CD8-positive, alpha-beta memory T cell (primary cell): Measurements from ENCODE around the gene SUB1. TPM values are rescaled to one million over a fixed set of nuclear protein-coding genes. Genes with fewer than 3 reads are reported as not detected.
"Not testable (repeated sequence)": the region's sequence is repeated elsewhere in the genome, so short reads cannot be mapped to it uniquely, and the experiment has no call there.

ENCODE experiments used
- CTCF ChIA-PET: fragments of 350-600 bp; sonication (Branson Sonifier 250); formaldehyde crosslinking; loops from one replicate; lab custom pipeline; 2021; ENCODE audit warnings: antibody characterized with exemption; lab: Charles Lee
- POLR2A ChIA-PET: fragments of 350-600 bp; sonication (Branson Sonifier 250); formaldehyde crosslinking; loops from one replicate; lab custom pipeline; 2021; ENCODE audit warnings: antibody characterized with exemption; lab: Charles Lee
- DNase-seq, 5 donors: peaks; one replicate each; pipeline versions ENCODE4 v3.0.0 to v3.0.0-alpha.2; 2020 to 2022; ENCODE audit warnings: mixed read lengths in 1 of 5
- H3K27ac ChIP-seq: one replicate; pipeline ENCODE4 v1.7.0; 2013; ENCODE audit warnings: low read depth, mild to moderate bottlenecking, low read length, moderate library complexity
- H3K27me3 ChIP-seq: 2 replicates; pipeline ENCODE4 v1.7.0; 2013; ENCODE audit warnings: low read length, mild to moderate bottlenecking; ENCODE audit not compliant: insufficient read depth, poor library complexity, severe bottlenecking
- H3K36me3 ChIP-seq: 2 replicates; pipeline ENCODE4 v1.7.0; 2013; ENCODE audit warnings: mild to moderate bottlenecking, low read length, moderate library complexity; ENCODE audit not compliant: insufficient read depth
- H3K4me1 ChIP-seq: 2 replicates; pipeline ENCODE4 v1.7.0; 2013; ENCODE audit warnings: mild to moderate bottlenecking, low read length, moderate library complexity; ENCODE audit not compliant: insufficient read depth
- H3K4me3 ChIP-seq: 2 replicates; pipeline ENCODE4 v1.7.0; 2013; ENCODE audit warnings: mild to moderate bottlenecking, low read length
- H3K9me3 ChIP-seq: 2 replicates; pipeline ENCODE4 v1.7.0; 2013; ENCODE audit warnings: mild to moderate bottlenecking, low read length
- H3K27ac Mint-ChIP-seq, 8 donors: one replicate each; pipeline ENCODE4 v1.8.0; 2020 to 2021; ENCODE audit warnings: mixed read lengths in 8 of 8, mild to moderate bottlenecking in 6 of 8, inconsistent platforms in 3 of 8, moderate library complexity in 3 of 8
- H3K27me3 Mint-ChIP-seq, 2 donors: one replicate each; pipeline ENCODE4 v1.8.0; 2020 to 2021; ENCODE audit warnings: mixed read lengths in 2 of 2, mild to moderate bottlenecking in 1 of 2, moderate library complexity in 1 of 2
- H3K36me3 Mint-ChIP-seq, 3 donors: one replicate each; pipeline ENCODE4 v1.8.0; 2020 to 2021; ENCODE audit warnings: mixed read lengths in 3 of 3, inconsistent platforms in 1 of 3, mild to moderate bottlenecking in 1 of 3
- H3K4me1 Mint-ChIP-seq, 3 donors: one replicate each; pipeline ENCODE4 v1.8.0; 2020 to 2021; ENCODE audit warnings: mixed read lengths in 3 of 3, inconsistent platforms in 1 of 3, mild to moderate bottlenecking in 1 of 3
- H3K4me3 Mint-ChIP-seq, 7 donors: one replicate each; pipeline ENCODE4 v1.8.0; 2020 to 2021; ENCODE audit warnings: mixed read lengths in 7 of 7, mild to moderate bottlenecking in 6 of 7, moderate library complexity in 4 of 7, inconsistent platforms in 2 of 7
- H3K9me3 Mint-ChIP-seq, 5 donors: one replicate each; pipeline ENCODE4 v1.8.0; 2020 to 2022; ENCODE audit warnings: mixed read lengths in 5 of 5, mild to moderate bottlenecking in 3 of 5, moderate library complexity in 2 of 5, inconsistent platforms in 1 of 5
- polyA plus RNA-seq: library from polyadenylated mRNA; unstranded; fragments of 300-500 nt; fragmentation: Illumina TruSeq; gene quantifications from one replicate; pipeline ENCODE4 v1.2.3, GENCODE V29; 2021
- total RNA-seq, 2 experiments: library from RNA; stranded (reverse); gene quantifications; one replicate each; pipeline ENCODE4 v1.2.3, GENCODE V29; 2021

Gene SUB1
- total and polyA plus RNA-seq, 3 experiments from 2014 or later, result 476 to 511 (median 484) TPM

- H3K27ac Mint-ChIP-seq, result peak overlapping the region in 2 of 8 donors; percentile 70 to 85
- ChIA-PET POLR2A (no interaction called here), CTCF (no interaction called here)
- Histone ChIP-seq H3K4me1 (no peaks in the 10 kb centered on the region), H3K9me3 (no peaks in the 10 kb centered on the region), H3K4me3 (no peak overlapping the region), H3K27ac (no peak overlapping the region), H3K36me3 (no peaks in the 10 kb centered on the region), H3K27me3 (no peaks in the 10 kb centered on the region)
- peaks cover 0 to 4% (median 2%) of the 10 kb centered on the region in 3 donors for H3K4me1 Mint-ChIP-seq
- DNase-seq, result no peak
- peaks cover 4 to 23% (median 15%) of the 10 kb centered on the region in 3 donors for H3K36me3 Mint-ChIP-seq
- H3K27me3 Mint-ChIP-seq, result no peaks in the 10 kb centered on the region
- H3K9me3 Mint-ChIP-seq, result no peaks in the 10 kb centered on the region
- no peak overlapping the region for H3K4me3 Mint-ChIP-seq
Measured at GRCh38 chr5:32566319-32567111, 18.8 kb upstream of the SUB1 start.

GRCh38 chr5:32571128-32571527 is 14.2 kb upstream of the SUB1 start:
- no peak for DNase-seq
- H3K4me3 Mint-ChIP-seq, result no peak overlapping the region
- CTCF ChIA-PET, result interaction anchor here (1.2 kb wide), 1 partner anchor 19 kb away, joined by 3 read pairs; no protein-coding TSS in a partner anchor
- no peaks in the 10 kb centered on the region for H3K27me3 Mint-ChIP-seq
- no peak overlapping the region for H3K27ac ChIP-seq
- no peaks in the 10 kb centered on the region for H3K4me1 ChIP-seq
- no peaks in the 10 kb centered on the region for H3K36me3 ChIP-seq
- peaks cover 4 to 12% (median 11%) of the 10 kb centered on the region in 3 donors for H3K36me3 Mint-ChIP-seq
- no peaks in the 10 kb centered on the region for H3K9me3 Mint-ChIP-seq
- no peaks in the 10 kb centered on the region for H3K27me3 ChIP-seq
- H3K9me3 ChIP-seq, result no peaks in the 10 kb centered on the region
- POLR2A ChIA-PET, result no interaction called here
- H3K4me1 Mint-ChIP-seq, result peaks cover 0 to 2% (median 0%) of the 10 kb centered on the region in 3 donors
- no peak overlapping the region for H3K27ac Mint-ChIP-seq
- no peak overlapping the region for H3K4me3 ChIP-seq

GRCh38 chr5:32572778-32573480 is 12.4 kb upstream of the SUB1 start:
- no peaks in the 10 kb centered on the region for H3K27me3 ChIP-seq
- no peak for DNase-seq
- peaks cover 0 to 5% (median 2%) of the 10 kb centered on the region in 3 donors for H3K36me3 Mint-ChIP-seq
- ChIA-PET CTCF (interaction anchor here (1.2 kb wide), 1 partner anchor 17 kb away, joined by 5 read pairs; no protein-coding TSS in a partner anchor), POLR2A (no interaction called here)
- H3K27me3 Mint-ChIP-seq, result no peaks in the 10 kb centered on the region
- H3K36me3 ChIP-seq, result no peaks in the 10 kb centered on the region
- H3K27ac ChIP-seq, result no peak overlapping the region
- no peak overlapping the region for H3K27ac Mint-ChIP-seq
- H3K4me1 ChIP-seq, result no peaks in the 10 kb centered on the region
- H3K4me3 ChIP-seq, result no peak overlapping the region
- H3K9me3 Mint-ChIP-seq, result no peaks in the 10 kb centered on the region
- peaks cover 0 to 6% (median 2%) of the 10 kb centered on the region in 3 donors for H3K4me1 Mint-ChIP-seq
- no peaks in the 10 kb centered on the region for H3K9me3 ChIP-seq
- no peak overlapping the region for H3K4me3 Mint-ChIP-seq

- H3K27me3 ChIP-seq, H3K4me1 ChIP-seq, H3K4me3 ChIP-seq, H3K4me3 Mint-ChIP-seq, H3K27ac Mint-ChIP-seq, H3K27me3 Mint-ChIP-seq, H3K27ac ChIP-seq, POLR2A ChIA-PET, H3K36me3 Mint-ChIP-seq, H3K9me3 ChIP-seq, H3K9me3 Mint-ChIP-seq, H3K36me3 ChIP-seq, DNase-seq, H3K4me1 Mint-ChIP-seq: not testable (repeated sequence)
- CTCF ChIA-PET, result interaction anchor here (1.2 kb wide), 1 partner anchor 17 kb away, joined by 5 read pairs; no protein-coding TSS in a partner anchor
Measured at GRCh38 chr5:32573481-32573854, 11.9 kb upstream of the SUB1 start.

- no peaks in the 10 kb centered on the region for H3K9me3 Mint-ChIP-seq
- Histone ChIP-seq H3K4me3 (no peak overlapping the region), H3K4me1 (no peaks in the 10 kb centered on the region), H3K36me3 (no peaks in the 10 kb centered on the region), H3K27ac (no peak overlapping the region), H3K27me3 (no peaks in the 10 kb centered on the region), H3K9me3 (no peaks in the 10 kb centered on the region)
- peaks cover 0 to 6% (median 2%) of the 10 kb centered on the region in 3 donors for H3K4me1 Mint-ChIP-seq
- POLR2A ChIA-PET, result interaction anchor here (0.8 kb wide), 1 partner anchor 11 kb away, joined by 3 read pairs; the partner anchor contains the start of gene SUB1
- DNase-seq, result no peak
- CTCF ChIA-PET, result no interaction called here
- no peak overlapping the region for H3K27ac Mint-ChIP-seq
- no peak overlapping the region for H3K4me3 Mint-ChIP-seq
- no peaks in the 10 kb centered on the region for H3K27me3 Mint-ChIP-seq
- peaks cover 0 to 2% (median 2%) of the 10 kb centered on the region in 3 donors for H3K36me3 Mint-ChIP-seq
Measured at GRCh38 chr5:32574540-32575175, 10.7 kb upstream of the SUB1 start.

- Mint-ChIP-seq H3K4me1 (peaks cover 16 to 29% (median 22%) of the 10 kb centered on the region in 3 donors), H3K36me3 (no peaks in the 10 kb centered on the region), H3K4me3 (no peak overlapping the region), H3K27me3 (no peaks in the 10 kb centered on the region), H3K27ac (no peak overlapping the region), H3K9me3 (no peaks in the 10 kb centered on the region)
- Histone ChIP-seq H3K4me3 (no peak overlapping the region), H3K36me3 (no peaks in the 10 kb centered on the region), H3K4me1 (peaks cover 10% of the 10 kb centered on the region), H3K9me3 (no peaks in the 10 kb centered on the region), H3K27me3 (no peaks in the 10 kb centered on the region), H3K27ac (no peak overlapping the region)
- POLR2A ChIA-PET, result no interaction called here
- DNase-seq, result no peak
- CTCF ChIA-PET, result interaction anchor here (1.9 kb wide), 1 partner anchor 11 kb away, joined by 4 read pairs; no protein-coding TSS in a partner anchor
Measured at GRCh38 chr5:32578363-32578762, 7.0 kb upstream of the SUB1 start.

GRCh38 chr5:32578764-32579163 is 6.6 kb upstream of the SUB1 start:
- peaks cover 13% of the 10 kb centered on the region for H3K4me1 ChIP-seq
- no peak for DNase-seq
- H3K36me3 Mint-ChIP-seq, result no peaks in the 10 kb centered on the region
- H3K27me3 ChIP-seq, result no peaks in the 10 kb centered on the region
- ChIA-PET POLR2A (no interaction called here), CTCF (interaction anchor here (1.9 kb wide), 1 partner anchor 11 kb away, joined by 4 read pairs; no protein-coding TSS in a partner anchor)
- no peaks in the 10 kb centered on the region for H3K36me3 ChIP-seq
- peaks cover 21 to 33% (median 26%) of the 10 kb centered on the region in 3 donors for H3K4me1 Mint-ChIP-seq
- no peak overlapping the region for H3K4me3 ChIP-seq
- H3K9me3 Mint-ChIP-seq, result no peaks in the 10 kb centered on the region
- H3K27me3 Mint-ChIP-seq, result no peaks in the 10 kb centered on the region
- H3K9me3 ChIP-seq, result no peaks in the 10 kb centered on the region
- no peak overlapping the region for H3K4me3 Mint-ChIP-seq
- peak overlapping the region in 1 of 8 donors; percentile 27 for H3K27ac Mint-ChIP-seq
- H3K27ac ChIP-seq, result no peak overlapping the region
